HAP-1 (cell line): ENCODE results near the gene KRTAP10-3.

ENCODE experiments used
- DNase-seq, 2 experiments: peaks; one replicate each; pipeline ENCODE4 v3.0.0-alpha.2; 2016 to 2020; ENCODE audit warnings: low spot score in 2 of 2
- H3K27me3 ChIP-seq: fragments of 250-450 bp; sonication (Bioruptor Pico); 2 replicates; pipeline ENCODE4 v1.5.1; 2020; ENCODE audit warnings: low read depth, mild to moderate bottlenecking, moderate library complexity
- H3K36me3 ChIP-seq: fragments of 250-450 bp; sonication (Bioruptor Pico); replicated peaks from 2 replicates; pipeline ENCODE4 v1.5.1; 2020; ENCODE audit warnings: mild to moderate bottlenecking
- H3K4me1 ChIP-seq: fragments of 250-450 bp; sonication (Bioruptor Pico); 2 replicates; pipeline ENCODE4 v1.5.1; 2020; ENCODE audit warnings: mild to moderate bottlenecking
- H3K4me3 ChIP-seq: fragments of 250-450 bp; sonication (Bioruptor Pico); 2 replicates; pipeline ENCODE4 v1.5.1; 2020; ENCODE audit warnings: mild to moderate bottlenecking, moderate library complexity
- H3K9me3 ChIP-seq: fragments of 250-450 bp; sonication (Bioruptor Pico); 2 replicates; pipeline ENCODE4 v1.5.1; 2020; ENCODE audit warnings: mild to moderate bottlenecking, moderate library complexity
- in situ Hi-C: fragments of 300-500 bp; cut with MboI; formaldehyde crosslinking; loops from 3 replicates; pipeline ENCODE4 v1.14.3; 2020; ENCODE audit warnings: low sequenced_read_pairs, inconsistent platforms, mixed read lengths

KRTAP10-3 gene

GRCh38 chr21:44539046-44539445 is 19.5 kb downstream of the KRTAP10-3 start:
- DNase-seq = no peak
- in situ Hi-C loops = no loop called here
- H3K9me3 ChIP-seq = no peaks in the 10 kb centered on the region

GRCh38 chr21:44537930-44538911 is 20.4 kb downstream of the KRTAP10-3 start:
- no peaks in the 10 kb centered on the region for H3K4me1 ChIP-seq
- H3K36me3 ChIP-seq = no peaks in the 10 kb centered on the region
- peak in 1 of 2 experiments; percentile 4 for DNase-seq
- H3K9me3 ChIP-seq = no peaks in the 10 kb centered on the region
- no peak overlapping the region for H3K4me3 ChIP-seq
- in situ Hi-C loops = no loop called here
- H3K27me3 ChIP-seq = no peaks in the 10 kb centered on the region

More at GRCh38 chr21:44539046-44539445, 19.5 kb downstream of the KRTAP10-3 start:
- Histone ChIP-seq H3K4me3 (no peak overlapping the region), H3K27me3 (no peaks in the 10 kb centered on the region), H3K4me1 (no peaks in the 10 kb centered on the region), H3K36me3 (no peaks in the 10 kb centered on the region)

GRCh38 chr21:44535963-44536362 is 22.6 kb downstream of the KRTAP10-3 start:
- H3K27me3 ChIP-seq = no peaks in the 10 kb centered on the region
- in situ Hi-C loops = no loop called here

GRCh38 chr21:44534688-44535087 is 23.9 kb downstream of the KRTAP10-3 start:
- Histone ChIP-seq H3K4me3 (no peak overlapping the region), H3K9me3 (no peaks in the 10 kb centered on the region), H3K27me3 (no peaks in the 10 kb centered on the region), H3K4me1 (no peaks in the 10 kb centered on the region), H3K36me3 (no peaks in the 10 kb centered on the region)
- DNase-seq = no peak
- in situ Hi-C loops = no loop called here

More at GRCh38 chr21:44535963-44536362, 22.6 kb downstream of the KRTAP10-3 start:
- H3K9me3 ChIP-seq = no peaks in the 10 kb centered on the region
- H3K4me3 ChIP-seq = no peak overlapping the region
- no peaks in the 10 kb centered on the region for H3K4me1 ChIP-seq
- DNase-seq = no peak
- H3K36me3 ChIP-seq = no peaks in the 10 kb centered on the region

- no peaks in the 10 kb centered on the region for H3K36me3 ChIP-seq
- in situ Hi-C loops = no loop called here
- H3K9me3 ChIP-seq = no peaks in the 10 kb centered on the region
- no peaks in the 10 kb centered on the region for H3K27me3 ChIP-seq
- no peaks in the 10 kb centered on the region for H3K4me1 ChIP-seq
- no peak overlapping the region for H3K4me3 ChIP-seq
- DNase-seq = no peak
These were observed 24.5 kb downstream of the KRTAP10-3 start for GRCh38 chr21:44533891-44534627.

- Histone ChIP-seq H3K36me3 (no peaks in the 10 kb centered on the region), H3K4me1 (no peaks in the 10 kb centered on the region), H3K9me3 (no peaks in the 10 kb centered on the region), H3K4me3 (no peak overlapping the region), H3K27me3 (no peaks in the 10 kb centered on the region)
- in situ Hi-C loops = no loop called here
- DNase-seq = no peak
These were observed 25.3 kb downstream of the KRTAP10-3 start for GRCh38 chr21:44533121-44533890.

- Histone ChIP-seq H3K9me3 (no peaks in the 10 kb centered on the region), H3K27me3 (no peaks in the 10 kb centered on the region)
- in situ Hi-C loops = no loop called here
These were observed 25.9 kb downstream of the KRTAP10-3 start for GRCh38 chr21:44532712-44533111.

GRCh38 chr21:44531606-44532564 is 26.7 kb downstream of the KRTAP10-3 start:
- no peak for DNase-seq
- in situ Hi-C loops = no loop called here
- no peaks in the 10 kb centered on the region for H3K9me3 ChIP-seq

More at GRCh38 chr21:44532712-44533111, 25.9 kb downstream of the KRTAP10-3 start:
- Histone ChIP-seq H3K36me3 (no peaks in the 10 kb centered on the region), H3K4me3 (no peak overlapping the region), H3K4me1 (no peaks in the 10 kb centered on the region)
- no peak for DNase-seq

GRCh38 chr21:44530903-44531605 is 27.5 kb downstream of the KRTAP10-3 start:
- Histone ChIP-seq H3K4me3 (no peak overlapping the region), H3K36me3 (no peaks in the 10 kb centered on the region), H3K4me1 (no peaks in the 10 kb centered on the region), H3K9me3 (no peaks in the 10 kb centered on the region), H3K27me3 (no peaks in the 10 kb centered on the region)
- DNase-seq = no peak
- in situ Hi-C loops = no loop called here

More at GRCh38 chr21:44531606-44532564, 26.7 kb downstream of the KRTAP10-3 start:
- H3K4me3 ChIP-seq = no peak overlapping the region
- no peaks in the 10 kb centered on the region for H3K4me1 ChIP-seq
- H3K27me3 ChIP-seq = no peaks in the 10 kb centered on the region
- H3K36me3 ChIP-seq = no peaks in the 10 kb centered on the region

GRCh38 chr21:44530221-44530902 is 28.2 kb downstream of the KRTAP10-3 start:
- no peak overlapping the region for H3K4me3 ChIP-seq
- no peaks in the 10 kb centered on the region for H3K4me1 ChIP-seq
- no peaks in the 10 kb centered on the region for H3K36me3 ChIP-seq
- no peak for DNase-seq
- H3K27me3 ChIP-seq = no peaks in the 10 kb centered on the region
- in situ Hi-C loops = no loop called here
- no peaks in the 10 kb centered on the region for H3K9me3 ChIP-seq

GRCh38 chr21:44529503-44530125 is 29.0 kb downstream of the KRTAP10-3 start:
- H3K9me3 ChIP-seq = no peaks in the 10 kb centered on the region
- no peaks in the 10 kb centered on the region for H3K36me3 ChIP-seq
- H3K27me3 ChIP-seq = no peaks in the 10 kb centered on the region
- no peaks in the 10 kb centered on the region for H3K4me1 ChIP-seq
- DNase-seq = no peak
- no peak overlapping the region for H3K4me3 ChIP-seq
- in situ Hi-C loops = no loop called here
